ENCODE results near the gene MFRP.
"Not testable (repeated sequence)": the region's sequence is repeated elsewhere in the genome, so short reads cannot be mapped to it uniquely, and the experiment has no call there.

MFRP gene

DNA sequence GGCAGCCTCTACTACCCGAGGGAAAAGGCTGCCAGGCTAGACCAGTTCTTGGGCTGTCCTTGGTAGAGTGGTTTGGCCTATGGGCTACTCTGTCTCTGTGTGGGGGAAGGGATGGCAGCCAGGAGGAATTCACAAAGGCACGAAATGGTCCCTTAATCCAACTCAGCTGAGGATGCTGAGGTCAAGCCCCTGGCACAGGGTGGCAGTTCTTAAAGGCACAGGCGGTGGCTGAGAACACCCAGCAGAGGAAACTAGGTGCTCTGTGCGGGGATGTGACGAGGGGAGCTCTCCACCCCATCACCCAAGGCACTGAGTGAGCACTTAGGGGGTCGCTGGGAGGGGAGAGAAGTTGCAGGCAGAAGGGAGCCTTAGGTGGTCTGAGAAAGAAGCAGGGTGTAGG, at the start of gene MFRP:
MFRP (minus strand) TSS at position 101 of the 400 bp plus-strand sequence. CDS start 192 bp downstream, outside the sequence.
- DNase-seq: no peak

- DNase-seq: no peak
Measured at GRCh38 chr11:119391275-119391674, 44.8 kb upstream of the MFRP start.

DNA sequence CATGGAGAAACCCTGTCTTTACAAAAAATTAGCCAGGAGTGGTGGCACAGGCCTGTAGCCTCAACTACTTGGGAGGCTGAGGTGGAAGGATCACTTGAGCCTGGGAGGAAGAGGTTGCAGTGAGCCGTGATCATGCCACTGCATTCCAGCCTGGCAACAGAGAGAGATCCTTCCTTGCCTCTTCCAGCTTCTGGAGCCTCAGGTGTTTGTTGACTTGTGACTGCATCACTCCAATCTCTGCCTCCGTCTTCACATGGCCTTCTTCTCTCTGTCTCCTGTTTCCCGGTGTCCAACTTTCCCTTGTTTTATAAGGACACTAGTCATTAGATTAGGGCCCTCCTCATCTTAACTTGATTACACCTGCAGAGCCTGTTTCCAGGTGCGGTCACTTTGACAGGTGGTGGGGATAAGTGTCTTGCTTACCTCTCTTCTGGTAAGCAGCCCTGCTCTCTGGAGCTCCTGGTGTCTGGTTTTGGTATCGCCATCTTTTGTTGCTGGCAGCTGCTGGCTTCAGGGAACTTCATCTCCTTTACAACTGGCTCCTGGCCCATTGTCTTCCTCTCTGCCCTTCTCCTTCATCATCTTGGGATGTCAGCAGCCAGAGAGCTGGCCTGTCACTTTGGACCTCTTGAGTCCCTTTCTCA, 43.2 kb upstream of the MFRP start:
- no peak for DNase-seq

DNA sequence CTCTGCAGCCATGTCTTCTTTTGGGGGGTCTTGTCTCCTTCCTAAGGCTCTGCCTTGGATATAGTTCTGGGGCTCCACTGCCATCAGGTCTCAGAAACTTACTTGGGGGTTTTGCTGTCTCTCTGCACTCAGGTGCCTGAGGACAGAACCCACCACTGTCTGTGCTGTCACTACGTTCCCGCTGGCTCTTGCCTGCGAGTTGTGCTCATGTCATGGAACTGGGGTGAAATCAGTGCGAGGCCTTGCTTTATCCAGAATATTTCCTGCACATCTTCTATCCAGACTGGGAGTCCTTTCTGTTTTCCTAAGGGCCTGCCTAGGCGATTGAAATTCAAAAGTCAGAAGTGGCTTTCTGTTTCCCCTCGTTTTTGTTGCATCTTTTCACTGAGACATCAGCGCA, 41.6 kb upstream of the MFRP start:
- DNase-seq: no peak

DNA sequence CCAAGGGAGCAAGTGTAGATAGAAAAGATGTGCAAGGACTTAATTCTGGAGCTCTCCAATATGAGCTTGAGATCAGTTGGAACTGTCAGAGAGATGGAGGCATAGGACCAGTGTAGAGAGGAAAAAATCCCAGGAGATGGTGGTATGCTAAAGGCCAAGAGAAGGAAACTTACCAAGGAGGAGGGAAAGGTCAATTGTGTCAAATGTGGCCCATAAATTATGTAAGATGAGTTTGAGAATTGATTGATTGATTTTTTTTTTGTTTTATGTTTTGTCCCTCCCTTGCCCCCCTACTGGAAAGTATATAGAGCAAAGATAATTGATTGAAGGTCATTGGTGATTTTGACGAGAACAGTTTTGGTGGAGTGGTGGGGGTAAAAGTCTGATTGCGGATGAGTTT, 37.8 kb upstream of the MFRP start:
- DNase-seq: no peak

DNA sequence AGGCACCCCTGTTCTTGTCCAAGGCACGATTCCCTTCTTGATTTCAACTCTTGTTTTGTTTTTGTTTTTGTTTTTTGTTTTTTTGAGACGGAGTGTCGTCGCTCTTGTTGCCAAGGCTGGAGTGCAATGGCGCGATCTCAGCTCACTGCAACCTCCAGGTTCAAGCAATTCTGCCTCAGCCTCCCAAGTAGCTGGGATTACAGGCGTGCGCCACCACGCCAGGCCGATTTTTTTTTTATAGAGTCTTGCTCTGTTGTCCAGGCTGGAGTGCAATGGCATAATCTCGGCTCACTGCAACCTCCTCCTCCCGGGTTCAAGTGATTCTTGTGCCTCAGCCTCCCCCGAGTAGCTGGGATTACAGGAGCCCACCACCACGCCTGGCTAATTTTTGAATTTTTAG, 36.0 kb upstream of the MFRP start:
- not testable (repeated sequence) for DNase-seq

DNA sequence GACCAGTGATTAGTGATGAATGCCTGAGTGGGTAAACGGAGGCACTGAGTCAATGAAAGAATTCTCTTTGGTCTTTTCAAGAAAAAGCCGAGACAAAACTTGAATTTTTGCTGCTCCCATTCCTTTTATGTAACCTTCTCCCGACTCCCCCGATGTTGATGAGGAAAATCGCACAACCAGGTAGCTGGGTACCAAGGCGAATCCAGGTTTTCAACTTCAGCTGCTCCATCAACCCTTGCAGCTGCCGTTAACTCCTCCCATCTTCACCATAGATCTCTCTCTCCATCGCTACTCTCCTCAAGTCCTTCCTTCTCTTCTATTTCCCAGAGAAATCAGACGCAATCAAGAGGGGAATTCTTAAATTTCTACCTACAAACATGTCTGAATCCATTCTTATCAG, 35.6 kb upstream of the MFRP start:
- no peak for DNase-seq

- peak; percentile 86 for DNase-seq
Measured at GRCh38 chr11:119381181-119381988, 34.9 kb upstream of the MFRP start, which contains the start of gene USP2. Gene USP2, minus strand, starts transcription at chr11:119381690. Its CDS starts 8,210 bp downstream, at chr11:119373480.

DNA sequence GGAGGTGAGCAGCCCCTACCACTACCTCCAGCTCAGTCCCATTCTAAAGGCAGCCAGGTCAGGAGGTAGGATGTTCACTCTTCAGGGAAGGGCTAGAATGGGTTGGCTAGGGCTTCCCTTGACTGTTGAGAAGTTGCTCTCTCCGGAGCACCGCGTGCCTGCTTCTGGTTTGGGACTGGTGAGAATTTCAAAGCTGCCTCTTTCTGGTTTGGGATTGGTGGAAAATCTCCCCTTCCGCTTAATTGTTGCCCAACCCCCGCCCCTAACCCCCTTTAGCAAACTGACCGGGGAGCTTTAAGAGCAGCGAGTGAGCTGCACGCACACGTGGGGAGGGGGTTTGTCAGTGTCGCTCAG, 34.3 kb upstream of the MFRP start:
- no peak for DNase-seq

DNA sequence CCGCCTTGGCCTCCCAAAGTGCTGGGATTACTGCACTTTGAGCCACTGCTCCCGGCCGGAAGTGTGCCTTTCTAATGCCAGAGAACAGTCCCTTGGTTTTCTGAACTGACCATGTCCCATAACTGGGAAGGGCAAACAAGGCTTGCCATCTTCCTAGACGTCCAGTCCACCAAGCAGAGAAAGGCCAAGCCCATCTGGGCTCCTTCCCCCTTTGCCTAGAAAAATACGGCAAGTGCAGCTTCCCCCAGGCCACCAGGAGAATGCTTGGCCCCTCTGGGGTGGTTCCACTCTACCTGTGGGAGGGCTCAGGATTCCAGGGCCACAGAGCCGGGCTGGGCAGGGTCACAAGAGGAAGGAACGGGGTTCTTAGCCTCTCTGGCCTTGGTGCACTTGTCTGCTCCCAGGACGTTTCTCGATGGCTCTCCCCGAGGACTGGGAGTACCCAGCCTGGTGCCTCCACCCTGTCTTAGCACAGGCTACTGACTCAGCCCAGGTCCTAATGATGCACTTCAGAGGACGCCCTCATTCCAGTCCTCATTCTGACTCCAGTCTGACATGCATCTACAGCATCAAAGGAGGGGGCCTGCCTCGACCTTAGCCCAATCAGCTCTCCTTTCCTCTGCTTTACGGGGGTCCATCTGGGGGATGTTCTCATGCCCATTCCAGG, 33.8 kb upstream of the MFRP start:
- DNase-seq: no peak

- DNase-seq: no peak
Measured at GRCh38 chr11:119378851-119379465, 32.5 kb upstream of the MFRP start.

DNA sequence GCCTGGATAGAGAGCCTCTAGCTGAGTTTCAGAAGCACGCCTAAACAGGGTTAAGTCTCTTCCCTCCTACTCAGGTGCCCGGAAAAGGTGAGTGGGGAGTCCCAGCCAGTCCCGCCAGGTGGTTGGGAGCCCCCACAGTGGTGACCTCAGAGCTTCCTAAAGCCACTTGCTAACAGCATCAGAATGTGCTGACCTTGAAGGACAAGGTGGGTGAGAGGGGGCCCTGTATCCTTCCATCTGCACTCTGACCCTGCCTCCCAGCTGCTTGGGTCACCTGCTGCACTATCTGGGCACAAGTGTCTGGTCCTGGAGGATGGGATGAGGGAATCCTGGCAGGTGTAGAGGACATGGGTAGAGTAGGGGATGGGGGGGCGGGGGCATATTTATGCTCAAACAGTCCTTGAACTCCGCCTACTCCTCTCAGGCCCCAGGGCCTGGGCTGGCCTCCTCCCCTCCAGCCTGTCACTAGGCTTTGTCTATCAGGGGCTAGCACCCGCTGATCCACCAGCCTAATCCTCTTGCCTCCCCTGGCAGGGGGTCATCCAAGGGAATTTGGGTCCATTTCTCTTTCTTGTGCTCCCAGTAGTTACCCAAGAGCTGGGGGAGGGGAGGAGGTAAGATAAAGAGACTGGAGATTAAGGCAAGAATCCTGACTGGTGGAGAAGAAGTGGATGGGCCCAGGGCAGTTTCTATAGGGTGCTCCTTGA, 31.6 kb upstream of the MFRP start:
- no peak for DNase-seq

- no peak for DNase-seq
Measured at GRCh38 chr11:119377112-119377901, 30.8 kb upstream of the MFRP start.

DNA sequence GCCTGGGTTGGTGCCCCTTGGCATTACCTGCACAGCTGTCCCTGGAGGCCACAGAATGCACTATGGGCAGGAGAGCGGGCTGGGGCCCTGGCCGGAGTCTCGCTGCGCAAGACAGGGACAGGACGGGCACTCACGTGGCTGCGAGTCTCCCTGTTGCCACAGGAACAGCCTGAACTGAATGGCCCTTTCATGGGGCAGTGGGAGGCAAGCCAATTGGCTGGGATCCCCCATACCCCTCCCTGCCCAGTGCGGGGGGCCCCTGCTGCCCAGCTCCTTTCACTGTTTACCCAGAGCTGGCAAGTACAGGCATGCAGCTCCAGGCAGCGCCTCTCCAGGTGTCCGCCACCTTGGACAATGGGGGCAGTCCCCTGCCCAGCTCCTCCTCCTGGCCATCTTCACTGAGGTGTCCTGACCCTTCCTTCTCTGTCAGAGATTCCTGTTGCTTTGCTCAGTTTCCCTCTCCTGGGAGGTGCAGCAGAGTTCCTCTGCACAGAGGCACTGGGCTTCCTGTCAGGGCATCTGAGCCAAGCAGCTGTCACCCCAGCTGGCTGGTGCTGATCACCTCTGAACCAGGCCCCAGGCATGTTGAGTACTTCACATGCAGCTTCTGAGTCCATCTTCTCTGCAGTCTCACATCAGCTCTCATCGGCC, 29.8 kb upstream of the MFRP start:
- DNase-seq: no peak

GRCh38 chr11:119375337-119376196, 29.1 kb upstream of the MFRP start:
- DNase-seq: no peak

DNA sequence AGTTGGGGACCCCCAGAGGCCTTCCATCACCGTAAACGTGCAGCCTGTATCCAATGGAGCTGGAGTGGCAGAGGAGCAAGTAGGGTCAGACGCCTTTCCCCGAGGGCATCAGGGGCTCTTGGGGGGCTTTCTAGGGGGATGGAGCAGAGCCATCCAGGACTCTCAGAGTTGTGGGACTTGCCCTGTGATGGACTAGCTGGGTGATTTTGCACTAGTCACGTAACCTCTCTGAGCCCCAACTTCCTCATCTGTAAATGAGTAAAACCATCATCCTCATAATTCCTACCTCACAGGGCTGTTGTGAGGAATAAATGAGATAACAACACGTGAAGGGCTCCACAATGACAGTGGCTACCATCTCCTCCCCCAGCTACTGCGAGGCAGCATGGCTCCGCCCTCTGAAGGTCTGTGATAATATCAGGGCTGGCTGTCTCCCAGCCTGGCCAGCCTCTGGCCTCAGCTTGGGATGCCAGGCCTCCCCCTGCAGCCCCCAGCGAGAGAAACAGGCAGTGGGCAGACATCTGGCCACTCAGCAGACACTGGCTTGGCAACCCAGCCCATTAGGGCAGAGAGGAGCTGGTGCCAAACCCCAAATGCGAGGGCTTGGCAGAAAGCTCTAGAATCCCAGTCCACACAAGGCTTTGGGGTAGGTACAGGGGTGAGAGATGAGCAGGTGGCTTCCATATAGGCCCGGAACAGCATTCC, 28.3 kb upstream of the MFRP start:
- no peak for DNase-seq

- no peak for DNase-seq
Measured at GRCh38 chr11:119373921-119374631, 27.6 kb upstream of the MFRP start.

DNA sequence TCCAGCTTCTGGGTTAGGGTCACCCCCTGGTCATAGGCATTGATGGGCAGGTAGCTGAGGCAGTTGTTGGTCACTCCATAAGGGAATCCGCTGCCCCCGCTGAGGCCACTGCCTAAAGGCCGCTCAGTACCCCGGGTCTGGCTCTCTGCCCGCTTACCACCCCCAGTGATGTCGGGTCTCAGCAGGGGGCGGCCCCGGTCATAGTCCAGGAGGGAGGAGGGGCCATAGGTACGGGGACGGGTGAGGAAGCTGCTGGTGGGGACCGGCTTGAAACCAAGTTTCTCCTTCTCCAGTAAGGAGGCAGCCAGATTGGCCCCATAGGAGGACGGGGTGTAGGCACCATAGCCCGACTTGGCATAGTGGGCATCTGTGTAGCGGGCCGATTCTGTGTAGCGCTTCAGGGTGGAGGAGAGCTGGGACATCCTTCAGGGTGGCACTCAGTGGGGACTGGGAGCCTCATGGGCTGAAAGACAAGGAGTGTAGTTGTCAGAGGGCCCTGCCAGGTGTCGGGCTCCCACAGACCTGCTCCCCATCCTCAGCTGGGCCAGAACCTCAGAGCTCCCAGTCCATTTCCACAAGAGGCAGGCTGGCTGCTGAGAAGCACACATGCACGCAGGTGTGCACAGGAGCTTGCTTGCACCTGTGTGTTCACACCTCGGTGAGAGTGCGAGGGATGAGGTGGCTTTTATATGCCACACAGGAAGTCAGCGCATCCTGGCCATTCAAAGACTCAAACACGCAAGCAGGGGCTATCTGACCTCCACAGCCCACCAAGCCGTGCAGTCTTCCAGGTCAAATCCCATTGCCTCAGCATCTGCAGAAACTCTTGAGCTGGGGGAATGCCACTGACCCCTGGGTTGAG, 26.8 kb upstream of the MFRP start:
- DNase-seq: no peak
